ENCODE results near the gene RBBP8. TPM values are rescaled to one million over a fixed set of nuclear protein-coding genes. Genes with fewer than 3 reads are reported as not detected.

Gene RBBP8
- total RNA-seq, 2 donors from 2014 or later = 57.2 to 64.2 TPM

DNA sequence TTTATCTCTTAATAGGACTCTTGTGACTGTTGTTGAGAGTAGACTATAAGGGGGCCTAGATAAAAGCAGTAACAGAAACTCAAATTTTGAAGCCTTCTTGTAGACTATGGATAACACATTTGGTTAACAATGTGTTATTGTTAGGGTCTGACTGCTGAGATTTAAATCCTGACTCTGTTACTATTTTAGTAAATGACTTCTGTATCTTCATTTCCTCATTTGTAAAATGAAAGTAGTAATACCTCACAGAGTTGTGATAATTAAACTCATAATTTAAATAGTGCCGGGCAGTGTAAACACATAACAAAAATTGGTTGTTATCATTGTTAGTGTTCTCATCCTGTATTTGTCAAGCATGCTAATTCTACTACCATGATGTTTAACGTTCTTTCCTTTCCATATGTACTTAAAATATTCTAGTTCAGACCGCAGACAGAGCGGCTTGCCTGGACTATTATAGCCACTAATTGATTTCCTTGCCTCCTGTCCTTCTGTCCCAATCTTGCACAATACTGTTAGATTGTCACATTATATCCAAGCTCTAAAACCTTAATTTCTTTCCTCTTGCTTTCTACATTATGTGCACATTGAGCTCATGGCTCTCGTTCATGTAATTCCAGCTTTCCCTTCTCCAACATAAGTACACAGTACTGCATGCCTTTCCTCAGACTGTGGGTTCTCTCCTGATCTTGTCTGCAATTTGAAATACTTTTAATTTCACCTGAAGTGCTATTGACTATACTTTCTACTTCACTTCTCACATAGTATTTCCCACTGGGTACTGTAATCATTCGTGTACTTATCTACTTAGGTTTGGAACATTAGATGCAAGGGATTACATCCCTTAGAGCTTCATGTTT, 48.4 kb downstream of the RBBP8 start:
- no peak overlapping the region for H3K27ac Mint-ChIP-seq
- no peak overlapping the region for H3K4me3 Mint-ChIP-seq
- peaks cover 7 to 15% of the 10 kb centered on the region in 2 donors for H3K36me3 Mint-ChIP-seq (ENCODE audit: insufficient read depth in 2 of 2)
- H3K9me3 Mint-ChIP-seq = no peaks in the 10 kb centered on the region
- H3K4me1 Mint-ChIP-seq (ENCODE audit: low read depth) = peaks cover 18% of the 10 kb centered on the region
- DNase-seq = no peak
- no peak for ATAC-seq (replicated peaks in 1 of 2)
- no peaks in the 10 kb centered on the region for H3K27me3 Mint-ChIP-seq (ENCODE audit: low read depth)

- H3K4me3 Mint-ChIP-seq = no peak overlapping the region
- no peaks in the 10 kb centered on the region for H3K27me3 Mint-ChIP-seq (ENCODE audit: low read depth)
- no peaks in the 10 kb centered on the region for H3K9me3 Mint-ChIP-seq
- ATAC-seq (replicated peaks in 1 of 2) (no peak), DNase-seq (no peak)
- no peak overlapping the region for H3K27ac Mint-ChIP-seq
- H3K4me1 Mint-ChIP-seq (ENCODE audit: low read depth) = peaks cover 9% of the 10 kb centered on the region
- H3K36me3 Mint-ChIP-seq (ENCODE audit: insufficient read depth in 2 of 2) = peaks cover 7 to 15% of the 10 kb centered on the region in 2 donors
These were observed 50.0 kb downstream of the RBBP8 start for GRCh38 chr18:22983175-22983574.

- no peaks in the 10 kb centered on the region for H3K9me3 Mint-ChIP-seq
- no peaks in the 10 kb centered on the region for H3K27me3 Mint-ChIP-seq (ENCODE audit: low read depth)
- H3K4me1 Mint-ChIP-seq (ENCODE audit: low read depth) = no peaks in the 10 kb centered on the region
- ATAC-seq (replicated peaks in 1 of 2) = no peak
- DNase-seq = no peak
- no peak overlapping the region for H3K27ac Mint-ChIP-seq
- peaks cover 6 to 13% of the 10 kb centered on the region in 2 donors for H3K36me3 Mint-ChIP-seq (ENCODE audit: insufficient read depth in 2 of 2)
- H3K4me3 Mint-ChIP-seq = no peak overlapping the region
These were observed 52.1 kb downstream of the RBBP8 start for GRCh38 chr18:22985250-22985649.

- Mint-ChIP-seq H3K27ac (no peak overlapping the region), H3K9me3 (no peaks in the 10 kb centered on the region), H3K4me3 (no peak overlapping the region), H3K4me1 (ENCODE audit: low read depth) (no peaks in the 10 kb centered on the region), H3K27me3 (ENCODE audit: low read depth) (no peaks in the 10 kb centered on the region), H3K36me3 (ENCODE audit: insufficient read depth in 2 of 2) (peaks cover 4 to 19% of the 10 kb centered on the region in 2 donors)
- ATAC-seq (replicated peaks in 1 of 2) (no peak), DNase-seq (no peak)
These were observed 54.5 kb downstream of the RBBP8 start for GRCh38 chr18:22987547-22988189.

GRCh38 chr18:22988208-22988607, 55.1 kb downstream of the RBBP8 start:
- H3K36me3 Mint-ChIP-seq (ENCODE audit: insufficient read depth in 2 of 2) = peaks cover 4 to 22% of the 10 kb centered on the region in 2 donors
- ATAC-seq (replicated peaks in 1 of 2) (no peak), DNase-seq (no peak)
- no peak overlapping the region for H3K4me3 Mint-ChIP-seq
- H3K27me3 Mint-ChIP-seq (ENCODE audit: low read depth) = no peaks in the 10 kb centered on the region
- no peaks in the 10 kb centered on the region for H3K9me3 Mint-ChIP-seq
- H3K27ac Mint-ChIP-seq = no peak overlapping the region
- no peaks in the 10 kb centered on the region for H3K4me1 Mint-ChIP-seq (ENCODE audit: low read depth)

DNA sequence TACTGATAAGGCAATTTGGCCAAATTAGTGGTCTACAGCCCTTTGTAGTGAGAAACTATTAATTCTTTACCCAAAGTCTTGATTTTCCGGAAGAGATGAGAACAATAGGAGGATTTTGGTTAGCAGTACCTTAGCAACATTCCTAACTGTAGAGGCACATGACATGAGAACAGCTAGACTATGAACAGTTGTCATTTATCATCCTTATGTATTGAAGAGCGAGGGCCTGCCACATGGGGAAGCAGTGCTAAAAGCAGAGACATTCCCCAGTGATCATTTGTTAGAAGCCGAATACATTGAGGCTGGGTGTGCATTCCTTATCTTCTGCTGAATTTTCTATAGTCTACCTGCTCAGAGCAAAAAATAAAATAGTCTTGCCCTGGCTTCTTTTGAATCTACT, 65.2 kb downstream of the RBBP8 start:
- peaks cover 1 to 22% of the 10 kb centered on the region in 2 donors for H3K36me3 Mint-ChIP-seq (ENCODE audit: insufficient read depth in 2 of 2)
- no peak for DNase-seq
- H3K27me3 Mint-ChIP-seq (ENCODE audit: low read depth) = no peaks in the 10 kb centered on the region
- H3K4me1 Mint-ChIP-seq (ENCODE audit: low read depth) = no peaks in the 10 kb centered on the region
- H3K9me3 Mint-ChIP-seq = no peaks in the 10 kb centered on the region
- no peak for ATAC-seq (replicated peaks in 1 of 2)
- no peak overlapping the region for H3K27ac Mint-ChIP-seq
- H3K4me3 Mint-ChIP-seq = no peak overlapping the region

DNA sequence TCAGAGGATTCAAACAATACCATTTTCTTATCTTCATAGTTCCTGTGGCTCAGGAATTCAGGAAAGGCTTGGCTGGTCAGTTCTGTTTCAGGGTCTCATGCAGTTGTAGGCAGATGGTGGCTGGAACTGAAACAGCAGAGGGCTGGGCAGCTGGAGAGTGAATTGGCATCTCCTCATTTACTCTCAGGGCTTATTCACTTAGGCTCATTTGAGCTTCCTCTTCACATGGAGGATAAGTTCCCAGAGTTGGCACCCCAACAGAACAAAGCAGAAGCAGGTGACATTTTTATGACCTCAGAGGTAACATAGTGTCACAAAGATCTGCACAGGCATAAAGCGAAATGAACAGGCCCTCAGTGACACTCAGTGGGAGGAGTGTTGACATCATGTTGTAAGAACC, 66.1 kb downstream of the RBBP8 start:
- DNase-seq = no peak
- Mint-ChIP-seq H3K4me3 (no peak overlapping the region), H3K9me3 (no peaks in the 10 kb centered on the region), H3K36me3 (ENCODE audit: insufficient read depth in 2 of 2) (peaks cover 3 to 28% of the 10 kb centered on the region in 2 donors), H3K4me1 (ENCODE audit: low read depth) (no peaks in the 10 kb centered on the region), H3K27ac (no peak overlapping the region), H3K27me3 (ENCODE audit: low read depth) (no peaks in the 10 kb centered on the region)
- ATAC-seq (replicated peaks in 1 of 2) = no peak

- H3K27me3 Mint-ChIP-seq (ENCODE audit: low read depth) = no peaks in the 10 kb centered on the region
- no peaks in the 10 kb centered on the region for H3K4me1 Mint-ChIP-seq (ENCODE audit: low read depth)
- peaks cover 3 to 28% of the 10 kb centered on the region in 2 donors for H3K36me3 Mint-ChIP-seq (ENCODE audit: insufficient read depth in 2 of 2)
- H3K9me3 Mint-ChIP-seq = no peaks in the 10 kb centered on the region
- DNase-seq (no peak), ATAC-seq (replicated peaks in 1 of 2) (no peak)
- peak overlapping the region; percentile 1 for H3K27ac Mint-ChIP-seq
- H3K4me3 Mint-ChIP-seq = no peak overlapping the region
These were observed 66.5 kb downstream of the RBBP8 start for GRCh38 chr18:22999647-23000046.

GRCh38 chr18:23003289-23003688, 70.2 kb downstream of the RBBP8 start:
- peaks cover 3 to 21% of the 10 kb centered on the region in 2 donors for H3K36me3 Mint-ChIP-seq (ENCODE audit: insufficient read depth in 2 of 2)
- ATAC-seq (replicated peaks in 1 of 2) (no peak), DNase-seq (no peak)
- H3K4me1 Mint-ChIP-seq (ENCODE audit: low read depth) = no peaks in the 10 kb centered on the region
- H3K4me3 Mint-ChIP-seq = no peak overlapping the region
- H3K27ac Mint-ChIP-seq = no peak overlapping the region
- no peaks in the 10 kb centered on the region for H3K9me3 Mint-ChIP-seq
- no peaks in the 10 kb centered on the region for H3K27me3 Mint-ChIP-seq (ENCODE audit: low read depth)

GRCh38 chr18:23012249-23012648, 79.1 kb downstream of the RBBP8 start:
- Mint-ChIP-seq H3K36me3 (ENCODE audit: insufficient read depth in 2 of 2) (peaks cover 6 to 25% of the 10 kb centered on the region in 2 donors), H3K4me3 (no peak overlapping the region), H3K4me1 (ENCODE audit: low read depth) (peaks cover 13% of the 10 kb centered on the region), H3K9me3 (no peaks in the 10 kb centered on the region), H3K27me3 (ENCODE audit: low read depth) (no peaks in the 10 kb centered on the region), H3K27ac (no peak overlapping the region)
- ATAC-seq (replicated peaks in 1 of 2) (no peak), DNase-seq (no peak)

DNA sequence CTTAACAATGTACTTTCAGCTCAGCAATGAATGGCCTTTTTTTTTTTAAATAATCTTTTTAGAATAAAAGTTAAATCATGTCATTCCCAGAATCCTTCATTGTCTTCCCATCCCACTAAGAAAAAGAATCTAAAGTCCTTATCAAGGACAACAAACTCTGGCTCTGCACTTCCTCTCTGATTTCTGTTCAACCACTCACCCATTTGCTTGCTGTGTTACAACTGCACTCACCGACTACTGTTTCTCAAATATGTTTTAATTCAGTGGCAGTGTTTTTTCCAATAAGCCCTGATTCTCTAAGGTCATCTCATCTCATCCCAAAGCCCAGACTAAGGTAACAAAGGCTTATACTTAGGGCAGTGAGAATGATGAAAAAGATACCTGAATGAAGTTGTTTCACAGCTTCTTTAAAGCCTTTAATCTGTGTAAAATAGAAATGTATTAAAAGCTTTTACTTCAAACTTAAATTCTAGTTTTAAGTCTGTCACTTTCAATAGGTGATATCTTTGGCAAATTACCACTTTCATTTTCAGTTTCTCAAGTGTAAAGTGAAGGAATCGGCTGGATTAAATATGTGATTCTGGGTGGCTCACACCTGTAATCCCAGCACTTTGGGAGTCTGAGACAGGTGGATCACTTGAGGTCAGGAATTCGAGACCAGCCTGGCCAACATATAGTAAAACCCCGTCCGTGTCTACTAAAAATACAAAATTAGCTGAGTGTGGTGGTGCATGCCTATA, 87.6 kb downstream of the RBBP8 start:
- DNase-seq = no peak
- Mint-ChIP-seq H3K9me3 (no peaks in the 10 kb centered on the region), H3K4me3 (peak overlapping the region in 1 of 2 donors; percentile 21), H3K27ac (peak overlapping the region; percentile 43), H3K4me1 (ENCODE audit: low read depth) (peaks cover 11% of the 10 kb centered on the region), H3K27me3 (ENCODE audit: low read depth) (no peaks in the 10 kb centered on the region), H3K36me3 (ENCODE audit: insufficient read depth in 2 of 2) (peaks cover 4 to 25% of the 10 kb centered on the region in 2 donors)
- no peak for ATAC-seq (replicated peaks in 1 of 2)

GRCh38 chr18:23021623-23022022, 88.5 kb downstream of the RBBP8 start:
- no peak overlapping the region for H3K27ac Mint-ChIP-seq
- H3K4me3 Mint-ChIP-seq = no peak overlapping the region
- H3K4me1 Mint-ChIP-seq (ENCODE audit: low read depth) = peaks cover 11% of the 10 kb centered on the region
- DNase-seq (no peak), ATAC-seq (replicated peaks in 1 of 2) (no peak)
- H3K36me3 Mint-ChIP-seq (ENCODE audit: insufficient read depth in 2 of 2) = peaks cover 5 to 30% of the 10 kb centered on the region in 2 donors
- H3K27me3 Mint-ChIP-seq (ENCODE audit: low read depth) = no peaks in the 10 kb centered on the region
- H3K9me3 Mint-ChIP-seq = no peaks in the 10 kb centered on the region

GRCh38 chr18:23032030-23032582, 99.0 kb downstream of the RBBP8 start:
- ATAC-seq (replicated peaks in 1 of 2) (no peak), DNase-seq (no peak)
- no peak overlapping the region for H3K4me3 Mint-ChIP-seq
- no peaks in the 10 kb centered on the region for H3K4me1 Mint-ChIP-seq (ENCODE audit: low read depth)
- no peak overlapping the region for H3K27ac Mint-ChIP-seq
- peaks cover 1 to 4% of the 10 kb centered on the region in 2 donors for H3K36me3 Mint-ChIP-seq (ENCODE audit: insufficient read depth in 2 of 2)
- no peaks in the 10 kb centered on the region for H3K9me3 Mint-ChIP-seq
- no peaks in the 10 kb centered on the region for H3K27me3 Mint-ChIP-seq (ENCODE audit: low read depth)
